Measurements from ENCODE around the gene RAB10. TPM values are rescaled to one million over a fixed set of nuclear protein-coding genes. Genes with fewer than 3 reads are reported as not detected.
A peak's percentile ranks its signal among the peaks of the same experiment; 100 is the strongest.
"Not testable (repeated sequence)": the region's sequence is repeated elsewhere in the genome, so short reads cannot be mapped to it uniquely, and the experiment has no call there.

RAB10 gene
- total and polyA plus RNA-seq, 9 of the 15 experiments (the other 6 are each of a cell fraction or from before 2014, with no cell fraction given): 25.1 to 214 (median 157) TPM

DNA sequence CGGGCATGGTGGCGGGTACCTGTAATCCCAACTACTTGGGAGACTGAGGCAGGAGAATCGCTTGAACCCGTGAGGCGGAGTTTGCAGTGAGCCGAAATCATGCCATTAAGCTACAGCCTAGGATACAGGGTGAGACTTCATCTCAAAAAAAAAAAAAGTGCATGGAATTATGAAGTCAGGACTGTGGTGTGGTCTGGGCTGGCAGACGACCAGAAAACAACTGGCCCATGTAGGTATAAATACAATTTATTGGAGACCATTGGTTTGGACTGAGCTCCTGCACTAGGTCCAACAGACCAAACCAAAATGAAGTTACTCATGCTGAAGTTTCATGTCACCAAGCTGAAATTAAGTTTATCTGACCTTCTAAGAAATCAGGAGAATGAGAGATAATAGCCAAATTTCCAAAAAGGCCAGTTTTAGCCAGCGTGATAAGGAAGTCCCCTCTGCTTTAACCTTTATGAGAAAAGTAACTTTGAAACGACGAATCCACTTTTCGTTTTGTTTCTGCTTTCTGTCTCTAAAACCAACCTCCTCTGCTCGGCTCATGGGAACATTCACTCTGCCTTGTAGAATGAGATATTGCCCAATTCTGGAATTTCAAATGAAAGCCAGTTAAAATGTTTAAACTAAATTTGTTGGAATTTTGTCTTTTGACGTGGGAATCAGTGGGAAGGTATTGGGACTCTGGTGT lies 17.7 kb upstream of the RAB10 start (continued):
- TF ChIP-seq NCOA4 (IDR thresholded peaks at IDR 0.05; ENCODE audit: partially characterized antibody): no peak
- TF ChIP-seq EWSR1 (IDR thresholded peaks at IDR 0.05; ENCODE audit: borderline replicate concordance, low read depth, partially characterized antibody): no peak

DNA sequence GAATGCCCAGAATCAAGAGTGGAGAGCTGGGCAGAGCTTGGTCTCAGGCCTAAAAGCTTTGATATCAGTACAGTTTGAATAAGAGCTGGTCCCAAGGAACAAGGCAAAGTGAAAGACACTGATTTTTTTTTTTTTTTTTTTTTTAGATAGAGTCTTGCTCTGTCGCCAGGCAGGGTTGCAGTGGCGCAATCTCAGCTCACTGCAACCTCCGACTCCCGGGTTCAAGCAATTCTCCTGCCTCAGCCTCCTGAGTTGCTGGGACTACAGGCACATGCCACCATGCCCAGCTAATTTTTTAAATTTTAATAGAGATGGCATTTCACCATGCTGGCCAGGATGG lies 17.2 kb upstream of the RAB10 start:
- DNase-seq (ENCODE audit: extremely low read depth in 1 of 4, low spot score in 3 of 4); H3K9me1 ChIP-seq (ENCODE audit: control insufficient read depth, insufficient read depth, low read length); H3K9ac ChIP-seq (ENCODE audit: insufficient read depth in 1 of 2, low read depth in 2 of 2, low read length in 2 of 2); ATAC-seq; CTCF ChIA-PET (ENCODE audit: low intra/inter-chr PET ratio); H3K4me3 ChIP-seq; H3K79me2 ChIP-seq (ENCODE audit: control insufficient read depth, insufficient read depth, low read length); H4K20me1 ChIP-seq (replicated peaks; ENCODE audit: control insufficient read depth, insufficient read depth, low read length); H3K36me3 ChIP-seq (ENCODE audit: control insufficient read depth, insufficient read depth, low read length); BruUV-seq (replicated peaks); H2AFZ ChIP-seq (ENCODE audit: low read depth, low read length); H3K4me2 ChIP-seq (ENCODE audit: insufficient read depth, low read length); H3K9me3 ChIP-seq (replicated peaks; ENCODE audit: control insufficient read depth, insufficient read depth, low read depth, low read length); intact Hi-C loops (cut with micrococcal nuclease); H3K27ac ChIP-seq (ENCODE audit: extremely low read depth, low read depth, low read length); in situ Hi-C loops (cut with MboI); FAIRE-seq; H3K27me3 ChIP-seq (ENCODE audit: control insufficient read depth in 2 of 2, insufficient read depth in 2 of 2, low read length in 2 of 2): not testable (repeated sequence)
- POLR2A ChIA-PET: interaction anchor here (1.0 to 2.8 kb wide), 2 partner anchors 12 to 18 kb away, joined by 4 to 19 read pairs; partner anchors contain the start of gene RAB10
- WGBS (ENCODE audit: insufficient coverage, low coverage, missing lambda C conversion rate): 86% methylated on average over 4 of the region's 4 CpGs
- H3K4me1 ChIP-seq (replicated peaks in 1 of 2; ENCODE audit: control insufficient read depth in 2 of 2, insufficient read depth in 2 of 2, low read length in 2 of 2): peaks cover 17 to 28% of the 10 kb centered on the region in 2 experiments; a peak in 4 of 5 replicates
- peak; percentile 33; the same call in 1 of the 2 replicates for TF ChIP-seq CEBPB (tag; IDR thresholded peaks at IDR 0.05)
